Activated T-cell treated with anti-CD3 and anti-CD28 coated beads, Interleukin-2, amount 50 U/mL, for 24 hours (primary cell): ENCODE measurements around the gene C1R.

ENCODE experiments used
- DNase-seq: peaks from one replicate; pipeline ENCODE4 v3.0.0-alpha.2; 2020
- H3K27ac Mint-ChIP-seq: 2 replicates; pipeline ENCODE4 v1.8.0; 2020; ENCODE audit warnings: mild to moderate bottlenecking, mixed read lengths
- H3K27me3 Mint-ChIP-seq: 2 replicates; pipeline ENCODE4 v1.8.0; 2020; ENCODE audit warnings: mixed read lengths
- H3K36me3 Mint-ChIP-seq: 2 replicates; pipeline ENCODE4 v1.8.0; 2020; ENCODE audit warnings: low read depth, mixed read lengths
- H3K4me1 Mint-ChIP-seq: 2 replicates; pipeline ENCODE4 v1.8.0; 2020; ENCODE audit warnings: low read depth, mixed read lengths
- H3K4me3 Mint-ChIP-seq: 2 replicates; pipeline ENCODE4 v1.8.0; 2020; ENCODE audit warnings: mild to moderate bottlenecking, moderate library complexity, mixed read lengths
- H3K9me3 Mint-ChIP-seq: 2 replicates; pipeline ENCODE4 v1.8.0; 2020; ENCODE audit warnings: mixed read lengths

Gene C1R

GRCh38 chr12:7127916-7128626 is 35.8 kb upstream of the C1R start:
- H3K4me3 Mint-ChIP-seq = no peak overlapping the region
- no peaks in the 10 kb centered on the region for H3K36me3 Mint-ChIP-seq
- H3K4me1 Mint-ChIP-seq = peaks cover 37% of the 10 kb centered on the region
- H3K27me3 Mint-ChIP-seq = no peaks in the 10 kb centered on the region
- no peak overlapping the region for H3K27ac Mint-ChIP-seq
- DNase-seq = no peak
- no peaks in the 10 kb centered on the region for H3K9me3 Mint-ChIP-seq

- Mint-ChIP-seq H3K27ac (no peak overlapping the region), H3K36me3 (no peaks in the 10 kb centered on the region), H3K4me3 (no peak overlapping the region), H3K4me1 (peaks cover 17% of the 10 kb centered on the region), H3K27me3 (no peaks in the 10 kb centered on the region), H3K9me3 (no peaks in the 10 kb centered on the region)
- DNase-seq = no peak
Measured at GRCh38 chr12:7125632-7126227, 33.5 kb upstream of the C1R start.

- Mint-ChIP-seq H3K36me3 (peaks cover 3% of the 10 kb centered on the region), H3K27ac (no peak overlapping the region), H3K4me3 (no peak overlapping the region), H3K9me3 (no peaks in the 10 kb centered on the region), H3K4me1 (peaks cover 4% of the 10 kb centered on the region), H3K27me3 (no peaks in the 10 kb centered on the region)
- no peak for DNase-seq
Measured at GRCh38 chr12:7123806-7124522, 31.7 kb upstream of the C1R start.

- Mint-ChIP-seq H3K27me3 (no peaks in the 10 kb centered on the region), H3K4me1 (no peaks in the 10 kb centered on the region), H3K27ac (no peak overlapping the region), H3K9me3 (no peaks in the 10 kb centered on the region), H3K36me3 (peaks cover 9% of the 10 kb centered on the region), H3K4me3 (no peak overlapping the region)
- DNase-seq = no peak
Measured at GRCh38 chr12:7122811-7123769, 30.8 kb upstream of the C1R start.

GRCh38 chr12:7121324-7121723 is 29.1 kb upstream of the C1R start:
- Mint-ChIP-seq H3K4me1 (no peaks in the 10 kb centered on the region), H3K27ac (no peak overlapping the region), H3K4me3 (no peak overlapping the region), H3K27me3 (no peaks in the 10 kb centered on the region), H3K9me3 (no peaks in the 10 kb centered on the region), H3K36me3 (peaks cover 26% of the 10 kb centered on the region)
- DNase-seq = no peak

- H3K27ac Mint-ChIP-seq = no peak overlapping the region
- no peak for DNase-seq
- no peaks in the 10 kb centered on the region for H3K27me3 Mint-ChIP-seq
- no peak overlapping the region for H3K4me3 Mint-ChIP-seq
- no peaks in the 10 kb centered on the region for H3K4me1 Mint-ChIP-seq
- H3K9me3 Mint-ChIP-seq = no peaks in the 10 kb centered on the region
- H3K36me3 Mint-ChIP-seq = peaks cover 38% of the 10 kb centered on the region
Measured at GRCh38 chr12:7120166-7120565, 27.9 kb upstream of the C1R start.

- Mint-ChIP-seq H3K4me3 (no peak overlapping the region), H3K27me3 (no peaks in the 10 kb centered on the region), H3K36me3 (peaks cover 51% of the 10 kb centered on the region), H3K9me3 (no peaks in the 10 kb centered on the region), H3K4me1 (no peaks in the 10 kb centered on the region), H3K27ac (no peak overlapping the region)
- no peak for DNase-seq
Measured at GRCh38 chr12:7118881-7119280, 26.6 kb upstream of the C1R start.

- Mint-ChIP-seq H3K27ac (no peak overlapping the region), H3K27me3 (no peaks in the 10 kb centered on the region), H3K4me1 (peaks cover 5% of the 10 kb centered on the region)
Measured at GRCh38 chr12:7117670-7118069, 25.4 kb upstream of the C1R start.

GRCh38 chr12:7116916-7117315 is 24.7 kb upstream of the C1R start:
- Mint-ChIP-seq H3K36me3 (peaks cover 59% of the 10 kb centered on the region), H3K4me1 (peaks cover 5% of the 10 kb centered on the region), H3K27ac (no peak overlapping the region), H3K27me3 (no peaks in the 10 kb centered on the region), H3K4me3 (no peak overlapping the region), H3K9me3 (no peaks in the 10 kb centered on the region)
- DNase-seq = no peak

More at GRCh38 chr12:7117670-7118069, 25.4 kb upstream of the C1R start:
- no peak for DNase-seq
- H3K36me3 Mint-ChIP-seq = peaks cover 57% of the 10 kb centered on the region
- no peaks in the 10 kb centered on the region for H3K9me3 Mint-ChIP-seq
- H3K4me3 Mint-ChIP-seq = no peak overlapping the region

- Mint-ChIP-seq H3K27ac (no peak overlapping the region), H3K36me3 (peaks cover 65% of the 10 kb centered on the region), H3K9me3 (no peaks in the 10 kb centered on the region), H3K27me3 (no peaks in the 10 kb centered on the region), H3K4me3 (no peak overlapping the region), H3K4me1 (peaks cover 5% of the 10 kb centered on the region)
- no peak for DNase-seq
Measured at GRCh38 chr12:7116196-7116595, 24.0 kb upstream of the C1R start.

- no peaks in the 10 kb centered on the region for H3K27me3 Mint-ChIP-seq
- no peaks in the 10 kb centered on the region for H3K9me3 Mint-ChIP-seq
- H3K36me3 Mint-ChIP-seq = peaks cover 64% of the 10 kb centered on the region
- DNase-seq = no peak
- peaks cover 8% of the 10 kb centered on the region for H3K4me1 Mint-ChIP-seq
- H3K27ac Mint-ChIP-seq = no peak overlapping the region
- no peak overlapping the region for H3K4me3 Mint-ChIP-seq
Measured at GRCh38 chr12:7114851-7115250, 22.6 kb upstream of the C1R start.

- DNase-seq = no peak
- H3K27me3 Mint-ChIP-seq = no peaks in the 10 kb centered on the region
- H3K27ac Mint-ChIP-seq = no peak overlapping the region
- no peaks in the 10 kb centered on the region for H3K9me3 Mint-ChIP-seq
- H3K4me1 Mint-ChIP-seq = peaks cover 15% of the 10 kb centered on the region
- no peak overlapping the region for H3K4me3 Mint-ChIP-seq
- peaks cover 65% of the 10 kb centered on the region for H3K36me3 Mint-ChIP-seq
Measured at GRCh38 chr12:7114008-7114407, 21.8 kb upstream of the C1R start.

GRCh38 chr12:7113389-7113871 is 21.2 kb upstream of the C1R start:
- Mint-ChIP-seq H3K27me3 (no peaks in the 10 kb centered on the region), H3K4me1 (peaks cover 15% of the 10 kb centered on the region), H3K4me3 (no peak overlapping the region), H3K27ac (no peak overlapping the region), H3K9me3 (no peaks in the 10 kb centered on the region), H3K36me3 (peaks cover 65% of the 10 kb centered on the region)
- peak; percentile 49 for DNase-seq

- DNase-seq = no peak
- Mint-ChIP-seq H3K4me3 (no peak overlapping the region), H3K9me3 (no peaks in the 10 kb centered on the region)
Measured at GRCh38 chr12:7112041-7112440, 19.8 kb upstream of the C1R start.

More at GRCh38 chr12:7112041-7112440, 19.8 kb upstream of the C1R start:
- H3K27ac Mint-ChIP-seq = no peak overlapping the region
- peaks cover 22% of the 10 kb centered on the region for H3K4me1 Mint-ChIP-seq
- peaks cover 61% of the 10 kb centered on the region for H3K36me3 Mint-ChIP-seq
- H3K27me3 Mint-ChIP-seq = no peaks in the 10 kb centered on the region
